Measurements from ENCODE around the gene CORO7.

DNA sequence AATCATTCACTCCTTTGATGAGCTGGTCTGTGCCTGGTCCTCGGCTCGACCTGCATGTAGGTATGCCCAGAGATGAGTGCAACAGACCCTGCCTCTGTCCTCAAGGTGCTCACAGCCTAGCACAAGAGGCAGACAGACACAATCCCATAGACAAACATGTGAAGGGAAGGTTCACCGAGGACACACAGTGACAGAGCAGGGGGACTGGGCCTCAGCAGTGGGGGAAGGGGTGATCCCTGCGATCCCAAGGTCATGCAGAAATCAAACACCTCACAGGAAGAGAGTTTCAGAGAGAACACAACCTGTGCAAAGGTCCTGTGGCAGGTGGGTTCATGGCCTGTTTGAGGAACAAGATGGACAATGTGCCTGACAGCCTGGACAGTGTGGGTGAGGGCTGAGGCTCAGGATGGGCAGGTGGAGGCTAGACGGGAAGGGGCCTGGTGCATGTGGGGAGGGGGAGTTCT lies 49.0 kb downstream of the CORO7 start:
- TF ChIP-seq POLR2A (IDR thresholded peaks at IDR 0.05) = no peak
- TF ChIP-seq, protein P1, sequence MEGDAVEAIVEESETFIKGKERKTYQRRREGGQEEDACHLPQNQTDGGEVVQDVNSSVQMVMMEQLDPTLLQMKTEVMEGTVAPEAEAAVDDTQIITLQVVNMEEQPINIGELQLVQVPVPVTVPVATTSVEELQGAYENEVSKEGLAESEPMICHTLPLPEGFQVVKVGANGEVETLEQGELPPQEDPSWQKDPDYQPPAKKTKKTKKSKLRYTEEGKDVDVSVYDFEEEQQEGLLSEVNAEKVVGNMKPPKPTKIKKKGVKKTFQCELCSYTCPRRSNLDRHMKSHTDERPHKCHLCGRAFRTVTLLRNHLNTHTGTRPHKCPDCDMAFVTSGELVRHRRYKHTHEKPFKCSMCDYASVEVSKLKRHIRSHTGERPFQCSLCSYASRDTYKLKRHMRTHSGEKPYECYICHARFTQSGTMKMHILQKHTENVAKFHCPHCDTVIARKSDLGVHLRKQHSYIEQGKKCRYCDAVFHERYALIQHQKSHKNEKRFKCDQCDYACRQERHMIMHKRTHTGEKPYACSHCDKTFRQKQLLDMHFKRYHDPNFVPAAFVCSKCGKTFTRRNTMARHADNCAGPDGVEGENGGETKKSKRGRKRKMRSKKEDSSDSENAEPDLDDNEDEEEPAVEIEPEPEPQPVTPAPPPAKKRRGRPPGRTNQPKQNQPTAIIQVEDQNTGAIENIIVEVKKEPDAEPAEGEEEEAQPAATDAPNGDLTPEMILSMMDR (IDR thresholded peaks at IDR 0.05) = no peak
- TF ChIP-seq POLR2AphosphoS5 (IDR thresholded peaks at IDR 0.05; ENCODE audit: insufficient read depth in 1 of 2, low read depth in 1 of 2) = no peak

Measured in vagina (tissue), 2 donors.